B cell (primary cell): ENCODE measurements around the gene ZFYVE21. TPM values are rescaled to one million over a fixed set of nuclear protein-coding genes. Genes with fewer than 3 reads are reported as not detected.

Source experiments
- ATAC-seq: fragments of 200-7000 bp; cut with Tn5 transposase; one replicate; pipeline ENCODE4 v1.10.0; 2021; ENCODE audit warnings: low read depth, mild to moderate bottlenecking, moderate number of reproducible peaks, moderate library complexity
- CTCF ChIA-PET: fragments of 350-600 bp; sonication (Branson Sonifier 250); formaldehyde crosslinking; loops from one replicate; lab custom pipeline; 2021; ENCODE audit warnings: antibody characterized with exemption, inconsistent platforms; lab: Charles Lee
- POLR2A ChIA-PET: fragments of 350-600 bp; sonication (Branson Sonifier 250); formaldehyde crosslinking; loops from one replicate; lab custom pipeline; 2021; ENCODE audit warnings: antibody characterized with exemption; lab: Charles Lee
- DNase-seq: peaks from one replicate; pipeline ENCODE4 v3.0.0; 2013
- H2AFZ ChIP-seq: 2 replicates; pipeline ENCODE4 v1.6.1; 2012; ENCODE audit warnings: mild to moderate bottlenecking, low read depth, low read length; ENCODE audit not compliant: insufficient read depth, poor library complexity, severe bottlenecking
- H3K27ac ChIP-seq, 2 donors: 1 replicate in 1 of 2; 2 replicates in 1 of 2; pipeline ENCODE4 v1.5.1; 2012 to 2013; ENCODE audit warnings: low read length in 2 of 2, mild to moderate bottlenecking in 2 of 2, moderate library complexity in 1 of 2
- H3K27me3 ChIP-seq, 4 experiments: fragments of 200-600 bp in 1 of 4; sonication (generic) in 1 of 4; replicated peaks in 1 of 4; 1 replicate in 2 of 4; 2 replicates in 2 of 4; pipeline versions ENCODE4 v1.6.1 to v1.7.0; 2013 to 2016; ENCODE audit warnings: low read length in 3 of 4, mild to moderate bottlenecking in 2 of 4, mixed read lengths in 1 of 4, moderate library complexity in 1 of 4; ENCODE audit not compliant: insufficient read depth in 4 of 4, control insufficient read depth in 3 of 4; ENCODE audit errors: control extremely low read depth in 1 of 4
- H3K36me3 ChIP-seq, 2 experiments: replicated peaks in 1 of 2; 1 replicate in 1 of 2; 2 replicates in 1 of 2; pipeline versions ENCODE4 v1.6.1 to v1.7.1; 2013; ENCODE audit warnings: low read length in 1 of 2; ENCODE audit not compliant: insufficient read depth in 2 of 2, control insufficient read depth in 1 of 2; ENCODE audit errors: control extremely low read depth in 1 of 2, extremely low read depth in 1 of 2
- H3K4me1 ChIP-seq, 2 donors: fragments of 200-600 bp in 1 of 2; sonication (generic) in 1 of 2; 1 replicate in 1 of 2; 2 replicates in 1 of 2; pipeline versions ENCODE4 v1.5.1 to v1.6.1; 2013 to 2017; ENCODE audit warnings: low read length in 2 of 2; ENCODE audit not compliant: control insufficient read depth in 2 of 2, insufficient read depth in 2 of 2
- H3K4me2 ChIP-seq: replicated peaks from 2 replicates; pipeline ENCODE3; 2012; ENCODE audit warnings: mild to moderate bottlenecking, low read depth, low read length; ENCODE audit not compliant: poor library complexity, severe bottlenecking
- H3K4me3 ChIP-seq, 5 experiments: fragments of 200-600 bp in 1 of 5; sonication (generic) in 1 of 5; 1 replicate in 3 of 5; 2 replicates in 2 of 5; pipeline versions ENCODE4 v1.5.1 to v1.7.0; 2011 to 2016; ENCODE audit warnings: low read length in 4 of 5, mild to moderate bottlenecking in 4 of 5, low read depth in 2 of 5, control low read depth in 1 of 5, moderate library complexity in 1 of 5; ENCODE audit not compliant: insufficient read depth in 1 of 5; ENCODE audit errors: control extremely low read depth in 1 of 5, extremely low read depth in 1 of 5
- H3K79me2 ChIP-seq: fragments of 200-600 bp; sonication (generic); one replicate; pipeline ENCODE4 v1.6.0; 2016; ENCODE audit warnings: low read length; ENCODE audit not compliant: control insufficient read depth, insufficient read depth
- H3K9ac ChIP-seq: fragments of 200-600 bp; sonication (generic); 2 replicates; pipeline ENCODE4 v1.6.1; 2017; ENCODE audit warnings: mild to moderate bottlenecking, low read length, moderate library complexity
- H3K9me3 ChIP-seq, 3 donors: one replicate each; pipeline versions ENCODE4 v1.6.1 to v1.7.1; 2013; ENCODE audit warnings: low read length in 2 of 3; ENCODE audit not compliant: control insufficient read depth in 2 of 3, insufficient read depth in 1 of 3; ENCODE audit errors: control extremely low read depth in 1 of 3
- H4K20me1 ChIP-seq: 2 replicates; pipeline ENCODE4 v1.6.0; 2012; ENCODE audit warnings: mild to moderate bottlenecking, low read length; ENCODE audit not compliant: insufficient read depth, control insufficient read depth, poor library complexity, severe bottlenecking
- H3K27ac Mint-ChIP-seq: one replicate; pipeline ENCODE4 v1.8.0; 2021; ENCODE audit warnings: mixed read lengths
- H3K27me3 Mint-ChIP-seq: one replicate; pipeline ENCODE4 v1.8.0; 2021; ENCODE audit warnings: mixed read lengths
- H3K4me1 Mint-ChIP-seq: one replicate; pipeline ENCODE4 v1.8.0; 2021; ENCODE audit warnings: mixed read lengths
- H3K4me3 Mint-ChIP-seq: one replicate; pipeline ENCODE4 v1.8.0; 2021; ENCODE audit warnings: mixed read lengths
- H3K9me3 Mint-ChIP-seq: one replicate; pipeline ENCODE4 v1.8.0; 2022; ENCODE audit warnings: mixed read lengths; ENCODE audit not compliant: insufficient read depth
- EZH2 ChIP-seq: IDR thresholded peaks from 2 replicates; pipeline ENCODE4 v1.6.1; 2012; ENCODE audit warnings: borderline replicate concordance, low read depth, mild to moderate bottlenecking, moderate library complexity, low read length; ENCODE audit not compliant: insufficient read depth, poor library complexity, severe bottlenecking
- WGBS: methylation state at CpG from one replicate; pipeline ENCODE4 v1.1.5; 2013; ENCODE audit warnings: missing lambda C conversion rate; ENCODE audit not compliant: insufficient coverage; 5-methylcytosine and 5-hydroxymethylcytosine counted together
- intact Hi-C: fragments of 100-400 bp; cut with micrococcal nuclease; formaldehyde crosslinking; loops from one replicate; pipeline ENCODE4 v1.10.0; 2022
- polyA plus RNA-seq: library from polyadenylated mRNA; depleted of rRNA; stranded (reverse); fragments of >200 nt; gene quantifications from 2 replicates; pipeline ENCODE4 v1.2.3, GENCODE V29; 2012
- total RNA-seq, 2 donors: library from RNA; stranded (reverse); fragments of 120-200 nt in 1 of 2; gene quantifications; 1 replicate in 1 of 2; 2 replicates in 1 of 2; pipeline versions ENCODE4 v1.2.3 to v1.2.4, GENCODE V29; 2013 to 2022
- TF ChIP-seq, protein P1 (sequence below): fragments of 200-600 bp; IDR thresholded peaks from one replicate; pipeline ENCODE4 v1.8.0; 2022; ENCODE audit warnings: antibody characterized with exemption, mild to moderate bottlenecking

ZFYVE21 gene
- total and polyA plus RNA-seq, 2 donors (not counting 1 experiment from before 2014, with no cell fraction given) = 17.0 to 18.6 TPM

DNA sequence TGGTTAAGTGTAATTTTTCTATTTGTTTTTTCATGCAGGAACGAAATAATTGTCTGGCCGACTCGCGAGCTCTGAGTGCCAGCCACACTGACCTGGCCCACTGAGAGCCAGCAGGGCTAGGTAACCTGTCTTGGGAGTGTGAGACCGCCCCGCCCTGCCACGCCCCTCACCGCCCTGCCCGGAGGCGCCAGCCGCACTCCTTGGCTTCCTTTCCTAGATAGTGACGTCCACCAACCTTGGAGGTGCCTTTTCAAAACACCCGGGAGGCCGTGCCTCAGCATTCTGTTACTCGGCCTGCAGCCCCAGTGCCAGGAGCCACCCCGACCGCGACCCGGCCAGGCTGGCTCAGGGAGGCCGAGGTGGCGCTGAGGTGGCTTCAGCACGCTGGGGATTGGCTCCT, 22.1 kb upstream of the ZFYVE21 start:
- Histone ChIP-seq H2AFZ (no peak overlapping the region), H3K4me2 (no peak overlapping the region), H3K9me3 (no peaks in the 10 kb centered on the region), H4K20me1 (peaks cover 25% of the 10 kb centered on the region), H3K4me3 (no peak overlapping the region), H3K4me1 (peaks cover 53 to 64% of the 10 kb centered on the region in 2 donors), H3K36me3 (peaks cover 0 to 29% of the 10 kb centered on the region in 2 experiments), H3K27me3 (no peaks in the 10 kb centered on the region), H3K27ac (no peak overlapping the region), H3K79me2 (peaks cover 6% of the 10 kb centered on the region), H3K9ac (no peak overlapping the region)
- H3K4me3 Mint-ChIP-seq = no peak overlapping the region
- peaks cover 69% of the 10 kb centered on the region for H3K4me1 Mint-ChIP-seq
- TF ChIP-seq, protein P1, sequence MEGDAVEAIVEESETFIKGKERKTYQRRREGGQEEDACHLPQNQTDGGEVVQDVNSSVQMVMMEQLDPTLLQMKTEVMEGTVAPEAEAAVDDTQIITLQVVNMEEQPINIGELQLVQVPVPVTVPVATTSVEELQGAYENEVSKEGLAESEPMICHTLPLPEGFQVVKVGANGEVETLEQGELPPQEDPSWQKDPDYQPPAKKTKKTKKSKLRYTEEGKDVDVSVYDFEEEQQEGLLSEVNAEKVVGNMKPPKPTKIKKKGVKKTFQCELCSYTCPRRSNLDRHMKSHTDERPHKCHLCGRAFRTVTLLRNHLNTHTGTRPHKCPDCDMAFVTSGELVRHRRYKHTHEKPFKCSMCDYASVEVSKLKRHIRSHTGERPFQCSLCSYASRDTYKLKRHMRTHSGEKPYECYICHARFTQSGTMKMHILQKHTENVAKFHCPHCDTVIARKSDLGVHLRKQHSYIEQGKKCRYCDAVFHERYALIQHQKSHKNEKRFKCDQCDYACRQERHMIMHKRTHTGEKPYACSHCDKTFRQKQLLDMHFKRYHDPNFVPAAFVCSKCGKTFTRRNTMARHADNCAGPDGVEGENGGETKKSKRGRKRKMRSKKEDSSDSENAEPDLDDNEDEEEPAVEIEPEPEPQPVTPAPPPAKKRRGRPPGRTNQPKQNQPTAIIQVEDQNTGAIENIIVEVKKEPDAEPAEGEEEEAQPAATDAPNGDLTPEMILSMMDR = no peak
- no peak for TF ChIP-seq EZH2
- no peak for DNase-seq
- ATAC-seq = no peak
- ChIA-PET POLR2A (no interaction called here), CTCF (no interaction called here)
- H3K27me3 Mint-ChIP-seq = no peaks in the 10 kb centered on the region
- intact Hi-C loops = no loop called here
- 98% methylated on average over 22 of the region's 22 CpGs for WGBS
- H3K9me3 Mint-ChIP-seq = no peaks in the 10 kb centered on the region
- peak overlapping the region; percentile 68 for H3K27ac Mint-ChIP-seq

DNA sequence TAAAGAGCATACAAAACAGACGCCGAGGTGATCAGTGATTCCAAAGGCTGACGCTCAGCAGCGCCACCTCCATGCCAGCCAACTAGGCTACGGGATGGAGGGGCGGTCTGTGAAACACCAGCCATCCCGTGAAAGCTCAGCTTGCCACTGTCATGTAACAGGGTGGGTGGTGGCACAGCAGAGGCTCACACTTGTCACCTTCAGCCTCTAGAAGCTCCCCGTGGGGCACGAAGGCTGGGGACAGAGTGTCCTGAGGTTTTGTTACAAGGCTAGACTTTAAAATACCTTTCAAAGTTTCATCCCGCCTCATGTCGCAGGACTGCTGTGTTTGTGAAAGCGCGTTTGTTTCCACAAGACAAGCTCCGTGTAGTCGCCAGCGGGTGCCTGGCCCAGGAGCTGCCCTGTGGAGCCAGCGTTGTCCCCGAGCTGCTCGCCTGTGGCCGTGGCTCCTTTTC, 21.0 kb upstream of the ZFYVE21 start:
- H3K9me3 Mint-ChIP-seq = no peaks in the 10 kb centered on the region
- Histone ChIP-seq H2AFZ (no peak overlapping the region), H3K4me3 (no peak overlapping the region), H3K27ac (no peak overlapping the region), H3K4me2 (no peak overlapping the region), H3K9me3 (no peaks in the 10 kb centered on the region), H4K20me1 (peaks cover 36% of the 10 kb centered on the region), H3K4me1 (peaks cover 53 to 64% of the 10 kb centered on the region in 2 donors), H3K36me3 (peaks cover 0 to 34% of the 10 kb centered on the region in 2 experiments), H3K27me3 (no peaks in the 10 kb centered on the region), H3K79me2 (peaks cover 5% of the 10 kb centered on the region), H3K9ac (no peak overlapping the region)
- TF ChIP-seq, protein P1 = no peak
- no peak for TF ChIP-seq EZH2
- H3K27ac Mint-ChIP-seq = peak overlapping the region; percentile 10
- intact Hi-C loops = loop anchor here (5.0 kb wide), 1 partner anchor 67 kb away; the partner anchor contains the start of gene KLC1
- H3K4me1 Mint-ChIP-seq = peaks cover 67% of the 10 kb centered on the region
- ChIA-PET CTCF (interaction anchor here (0.7 to 1.2 kb wide), 2 partner anchors 14 to 1107 kb away, joined by 3 read pairs; no protein-coding TSS in a partner anchor), POLR2A (no interaction called here)
- peak; percentile 17 for DNase-seq
- 98% methylated on average over 16 of the region's 20 CpGs for WGBS
- no peak for ATAC-seq
- H3K27me3 Mint-ChIP-seq = no peaks in the 10 kb centered on the region
- no peak overlapping the region for H3K4me3 Mint-ChIP-seq
